ENCODE measurements around the gene TMEM178A. TPM values are rescaled to one million over a fixed set of nuclear protein-coding genes. Genes with fewer than 3 reads are reported as not detected.

TMEM178A gene
- total and polyA plus RNA-seq, 2 donors (not counting 1 experiment from before 2014, with no cell fraction given): 0.69 to 0.99 TPM

DNA sequence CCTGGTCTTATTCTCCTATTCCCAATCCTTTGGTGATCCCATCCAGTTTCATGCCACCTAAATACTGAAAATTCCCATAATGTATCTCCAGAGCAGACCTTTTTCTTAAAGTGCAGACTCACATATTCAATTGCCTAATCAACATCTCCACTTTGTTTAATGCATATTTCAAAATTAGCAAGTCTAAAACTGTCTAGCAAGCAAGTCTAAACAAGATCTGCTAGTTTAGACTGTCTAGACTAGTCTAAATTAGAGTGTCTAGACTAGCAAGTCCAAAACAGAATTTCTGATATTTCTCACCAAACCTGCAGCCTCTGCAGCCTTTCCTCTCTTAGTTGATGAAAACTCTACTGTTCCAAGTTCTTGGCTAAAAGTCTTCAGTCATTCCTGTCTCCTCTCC lies 68.7 kb downstream of the TMEM178A start:
- no peaks in the 10 kb centered on the region for H3K79me2 ChIP-seq (ENCODE audit: control insufficient read depth, insufficient read depth, low read length)
- ATAC-seq (ENCODE audit: low read depth) (no peak), DNase-seq (no peak)
- H3K9ac ChIP-seq (ENCODE audit: low read length): no peak overlapping the region
- POLR2A ChIA-PET: no interaction called here
- no peaks in the 10 kb centered on the region for H3K27me3 ChIP-seq (replicated peaks in 1 of 4; ENCODE audit: control extremely low read depth in 1 of 4, control insufficient read depth in 3 of 4, insufficient read depth in 4 of 4, low read length in 3 of 4)
- H3K9me3 ChIP-seq (ENCODE audit: control extremely low read depth in 1 of 3, control insufficient read depth in 2 of 3, insufficient read depth in 1 of 3, low read length in 2 of 3): no peaks in the 10 kb centered on the region
- H2AFZ ChIP-seq (ENCODE audit: insufficient read depth, low read depth, low read length, poor library complexity, severe bottlenecking): no peak overlapping the region
- no peak overlapping the region for H3K4me3 Mint-ChIP-seq
- no peak overlapping the region for H3K4me3 ChIP-seq (ENCODE audit: control extremely low read depth in 1 of 5, extremely low read depth in 1 of 5, insufficient read depth in 1 of 5, low read depth in 2 of 5, low read length in 4 of 5)
- H3K9me3 Mint-ChIP-seq (ENCODE audit: insufficient read depth): no peaks in the 10 kb centered on the region
- H3K27ac Mint-ChIP-seq: peak overlapping the region; percentile 12
- no peaks in the 10 kb centered on the region for H3K27me3 Mint-ChIP-seq
- no peaks in the 10 kb centered on the region for H3K4me1 Mint-ChIP-seq
- H3K4me1 ChIP-seq (ENCODE audit: control insufficient read depth in 2 of 2, insufficient read depth in 2 of 2, low read length in 2 of 2): no peaks in the 10 kb centered on the region
- H3K4me2 ChIP-seq (replicated peaks; ENCODE audit: low read depth, low read length, poor library complexity, severe bottlenecking): no peak overlapping the region
- H4K20me1 ChIP-seq (ENCODE audit: control insufficient read depth, insufficient read depth, low read length, poor library complexity, severe bottlenecking): no peaks in the 10 kb centered on the region
- no peak overlapping the region for H3K27ac ChIP-seq (ENCODE audit: low read length in 2 of 2)
- CTCF ChIA-PET: interaction anchor here (1.1 to 8.7 kb wide), 2 partner anchors 8 to 355 kb away, joined by 3 to 162 read pairs; no protein-coding TSS in a partner anchor
- H3K36me3 ChIP-seq (replicated peaks in 1 of 2; ENCODE audit: control extremely low read depth in 1 of 2, control insufficient read depth in 1 of 2, extremely low read depth in 1 of 2, insufficient read depth in 2 of 2, low read length in 1 of 2): peaks cover 2 to 31% of the 10 kb centered on the region in 2 experiments
- TF ChIP-seq EZH2 (IDR thresholded peaks at IDR 0.05; ENCODE audit: borderline replicate concordance, insufficient read depth, low read depth, low read length, poor library complexity, severe bottlenecking) (no peak), CTCF (IDR thresholded peaks at IDR 0.05) (no peak)
- intact Hi-C loops (cut with micrococcal nuclease): no loop called here

DNA sequence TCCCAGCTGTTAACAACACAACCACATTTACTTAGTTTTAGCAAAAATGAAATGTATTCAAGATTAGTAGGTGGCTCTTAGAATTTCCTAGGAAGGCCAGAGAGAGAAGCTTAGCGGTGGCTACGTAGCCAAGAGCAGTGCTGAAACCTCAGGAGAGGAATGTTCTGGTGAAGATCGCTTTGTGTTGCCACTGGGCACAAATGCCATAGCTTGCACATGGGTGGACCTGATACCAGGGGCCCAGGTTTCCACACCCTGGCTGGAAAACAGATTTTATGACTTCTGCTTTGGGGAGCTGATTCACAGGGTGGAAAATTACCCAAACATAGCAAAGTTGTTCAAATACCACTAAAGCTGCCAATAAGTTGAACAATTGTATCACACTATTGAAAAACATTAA lies 69.9 kb downstream of the TMEM178A start:
- Histone ChIP-seq H3K9me3 (ENCODE audit: control extremely low read depth in 1 of 3, control insufficient read depth in 2 of 3, insufficient read depth in 1 of 3, low read length in 2 of 3) (no peaks in the 10 kb centered on the region), H3K36me3 (replicated peaks in 1 of 2; ENCODE audit: control extremely low read depth in 1 of 2, control insufficient read depth in 1 of 2, extremely low read depth in 1 of 2, insufficient read depth in 2 of 2, low read length in 1 of 2) (peaks cover 4 to 36% of the 10 kb centered on the region in 2 experiments), H4K20me1 (ENCODE audit: control insufficient read depth, insufficient read depth, low read length, poor library complexity, severe bottlenecking) (no peaks in the 10 kb centered on the region), H3K4me3 (ENCODE audit: control extremely low read depth in 1 of 5, extremely low read depth in 1 of 5, insufficient read depth in 1 of 5, low read depth in 2 of 5, low read length in 4 of 5) (no peak overlapping the region), H3K27me3 (replicated peaks in 1 of 4; ENCODE audit: control extremely low read depth in 1 of 4, control insufficient read depth in 3 of 4, insufficient read depth in 4 of 4, low read length in 3 of 4) (no peaks in the 10 kb centered on the region), H2AFZ (ENCODE audit: insufficient read depth, low read depth, low read length, poor library complexity, severe bottlenecking) (no peak overlapping the region), H3K79me2 (ENCODE audit: control insufficient read depth, insufficient read depth, low read length) (no peaks in the 10 kb centered on the region), H3K4me2 (replicated peaks; ENCODE audit: low read depth, low read length, poor library complexity, severe bottlenecking) (no peak overlapping the region), H3K4me1 (ENCODE audit: control insufficient read depth in 2 of 2, insufficient read depth in 2 of 2, low read length in 2 of 2) (no peaks in the 10 kb centered on the region), H3K9ac (ENCODE audit: low read length) (no peak overlapping the region), H3K27ac (ENCODE audit: low read length in 2 of 2) (no peak overlapping the region)
- no peak overlapping the region for H3K4me3 Mint-ChIP-seq
- ATAC-seq (ENCODE audit: low read depth) (no peak), DNase-seq (no peak)
- TF ChIP-seq CTCF (IDR thresholded peaks at IDR 0.05) (no peak), EZH2 (IDR thresholded peaks at IDR 0.05; ENCODE audit: borderline replicate concordance, insufficient read depth, low read depth, low read length, poor library complexity, severe bottlenecking) (no peak)
- no peak overlapping the region for H3K27ac Mint-ChIP-seq
- no peaks in the 10 kb centered on the region for H3K9me3 Mint-ChIP-seq (ENCODE audit: insufficient read depth)
- intact Hi-C loops (cut with micrococcal nuclease): no loop called here
- ChIA-PET CTCF (interaction anchor here (0.6 to 1.1 kb wide), 2 partner anchors 10 to 445 kb away, joined by 3 to 4 read pairs; no protein-coding TSS in a partner anchor), POLR2A (no interaction called here)
- 98% methylated on average over 3 of the region's 3 CpGs for WGBS (ENCODE audit: insufficient coverage)
- no peaks in the 10 kb centered on the region for H3K27me3 Mint-ChIP-seq
- H3K4me1 Mint-ChIP-seq: no peaks in the 10 kb centered on the region

Data from B cell (primary cell).